ENCODE data around the gene MIB1. TPM values are rescaled to one million over a fixed set of nuclear protein-coding genes. Genes with fewer than 3 reads are reported as not detected.

Gene MIB1
- polyA plus RNA-seq, 1 of the 3 experiments (the other 2 are of a cell fraction), result 5.0 TPM

GRCh38 chr18:21798126-21798525, 57.5 kb downstream of the MIB1 start:
- no peak overlapping the region for H3K27ac ChIP-seq (ENCODE audit: low read depth in 2 of 2, low read length in 1 of 2)
- POLR2A ChIA-PET, result no interaction called here
- CTCF ChIA-PET, result no interaction called here

GRCh38 chr18:21799721-21800120, 59.1 kb downstream of the MIB1 start:
- no peaks in the 10 kb centered on the region for H3K9me2 ChIP-seq
- no peak overlapping the region for H2AFZ ChIP-seq (ENCODE audit: low read depth)
- peaks cover 5% of the 10 kb centered on the region; the same call in 1 of the 2 replicates for H3K79me2 ChIP-seq (ENCODE audit: insufficient read depth)
- H3K9me3 ChIP-seq, result no peaks in the 10 kb centered on the region
- no peaks in the 10 kb centered on the region for H4K20me1 ChIP-seq (ENCODE audit: insufficient read depth)
- no peak overlapping the region for H3K9ac ChIP-seq
- no peak overlapping the region for H3K27ac ChIP-seq (ENCODE audit: low read depth in 2 of 2, low read length in 1 of 2)
- no peak overlapping the region for H3K4me3 ChIP-seq (ENCODE audit: low read depth in 2 of 2, low read length in 1 of 2)
- POLR2A ChIA-PET, result no interaction called here
- peaks cover 39 to 53% of the 10 kb centered on the region in 2 experiments for H3K36me3 ChIP-seq (replicated peaks in 1 of 2; ENCODE audit: control insufficient read depth in 1 of 2, insufficient read depth in 2 of 2, low read length in 1 of 2)
- no peak for DNase-seq
- H3K27me3 ChIP-seq (ENCODE audit: insufficient read depth), result no peaks in the 10 kb centered on the region
- no peak for TF ChIP-seq GATA2 (CRISPR knock-in tag; IDR thresholded peaks at IDR 0.05)
- peaks cover 18% of the 10 kb centered on the region for H3F3A ChIP-seq (replicated peaks; ENCODE audit: insufficient read depth)
- CTCF ChIA-PET, result interaction anchor here (1.2 kb wide), 1 partner anchor 21 kb away, joined by 4 read pairs; no protein-coding TSS in a partner anchor
- H3K4me2 ChIP-seq, result no peak overlapping the region
- no peaks in the 10 kb centered on the region; a peak in 2 of 4 replicates for H3K4me1 ChIP-seq (ENCODE audit: control insufficient read depth in 1 of 2, insufficient read depth in 2 of 2, low read depth in 1 of 2, low read length in 1 of 2)

More at GRCh38 chr18:21798126-21798525, 57.5 kb downstream of the MIB1 start:
- peaks cover 5% of the 10 kb centered on the region; the same call in 1 of the 2 replicates for H3K79me2 ChIP-seq (ENCODE audit: insufficient read depth)
- no peak overlapping the region for H3K4me3 ChIP-seq (ENCODE audit: low read depth in 2 of 2, low read length in 1 of 2)
- H3K9ac ChIP-seq, result no peak overlapping the region
- H4K20me1 ChIP-seq (ENCODE audit: insufficient read depth), result no peaks in the 10 kb centered on the region
- no peak for DNase-seq
- H3K9me3 ChIP-seq, result no peaks in the 10 kb centered on the region
- H3K4me2 ChIP-seq, result no peak overlapping the region
- no peaks in the 10 kb centered on the region for H3K9me2 ChIP-seq
- no peak overlapping the region for H2AFZ ChIP-seq (ENCODE audit: low read depth)
- no peaks in the 10 kb centered on the region; a peak in 2 of 4 replicates for H3K4me1 ChIP-seq (ENCODE audit: control insufficient read depth in 1 of 2, insufficient read depth in 2 of 2, low read depth in 1 of 2, low read length in 1 of 2)
- TF ChIP-seq PBX3 (IDR thresholded peaks at IDR 0.05), result no peak
- TF ChIP-seq ZBTB33 (IDR thresholded peaks at IDR 0.05; ENCODE audit: borderline replicate concordance, low read depth), result no peak
- no peak for TF ChIP-seq RXRA (IDR thresholded peaks at IDR 0.05; ENCODE audit: borderline replicate concordance, low read depth)
- no peak for TF ChIP-seq FOXJ3 (CRISPR knock-in tag; IDR thresholded peaks at IDR 0.05)
- no peaks in the 10 kb centered on the region for H3K27me3 ChIP-seq (ENCODE audit: insufficient read depth)
- peaks cover 19% of the 10 kb centered on the region for H3F3A ChIP-seq (replicated peaks; ENCODE audit: insufficient read depth)
- H3K36me3 ChIP-seq (replicated peaks in 1 of 2; ENCODE audit: control insufficient read depth in 1 of 2, insufficient read depth in 2 of 2, low read length in 1 of 2), result peaks cover 23 to 38% of the 10 kb centered on the region in 2 experiments

GRCh38 chr18:21803495-21803894, 62.9 kb downstream of the MIB1 start:
- no peak overlapping the region for H2AFZ ChIP-seq (ENCODE audit: low read depth)
- peaks cover 5% of the 10 kb centered on the region; the same call in 1 of the 2 replicates for H3K79me2 ChIP-seq (ENCODE audit: insufficient read depth)
- no peak overlapping the region for H3K4me3 ChIP-seq (ENCODE audit: low read depth in 2 of 2, low read length in 1 of 2)
- no peaks in the 10 kb centered on the region for H4K20me1 ChIP-seq (ENCODE audit: insufficient read depth)
- no peak for TF ChIP-seq FOXM1 (IDR thresholded peaks at IDR 0.05; ENCODE audit: low read depth)
- TF ChIP-seq ELF1 (IDR thresholded peaks at IDR 0.05), result no peak
- TF ChIP-seq RCOR1 (IDR thresholded peaks at IDR 0.05; ENCODE audit: low read length), result no peak
- TF ChIP-seq RXRA (IDR thresholded peaks at IDR 0.05; ENCODE audit: borderline replicate concordance, low read depth), result no peak
- no peak for TF ChIP-seq MXI1 (IDR thresholded peaks at IDR 0.05; ENCODE audit: low read depth, low read length)
- no peak for TF ChIP-seq JUND (IDR thresholded peaks at IDR 0.05)
- TF ChIP-seq YY1 (IDR thresholded peaks at IDR 0.05; ENCODE audit: low read depth), result no peak
- TF ChIP-seq TAF1 (IDR thresholded peaks at IDR 0.05; ENCODE audit: borderline replicate concordance, low read depth, low read length), result no peak
- TF ChIP-seq SMC3 (IDR thresholded peaks at IDR 0.05; ENCODE audit: low read depth, low read length), result no peak
- no peak for TF ChIP-seq NRF1 (IDR thresholded peaks at IDR 0.05; ENCODE audit: low read depth, low read length)
- no peak for TF ChIP-seq ZBTB33 (IDR thresholded peaks at IDR 0.05; ENCODE audit: borderline replicate concordance, low read depth)
- TF ChIP-seq EZH2phosphoT487 (IDR thresholded peaks at IDR 0.05; ENCODE audit: borderline replicate concordance, low read depth), result no peak
- no peak for TF ChIP-seq CHD2 (IDR thresholded peaks at IDR 0.05; ENCODE audit: low read length, partially characterized antibody)
- no peak for TF ChIP-seq RFX5 (IDR thresholded peaks at IDR 0.05; ENCODE audit: low read length)
- TF ChIP-seq TEAD4 (IDR thresholded peaks at IDR 0.05; ENCODE audit: borderline replicate concordance, insufficient read depth), result no peak
- no peaks in the 10 kb centered on the region for H3K27me3 ChIP-seq (ENCODE audit: insufficient read depth)
- H3K36me3 ChIP-seq (replicated peaks in 1 of 2; ENCODE audit: control insufficient read depth in 1 of 2, insufficient read depth in 2 of 2, low read length in 1 of 2), result peaks cover 58 to 63% of the 10 kb centered on the region in 2 experiments
- no peaks in the 10 kb centered on the region for H3K9me3 ChIP-seq
- no peaks in the 10 kb centered on the region; a peak in 1 of 4 replicates for H3K4me1 ChIP-seq (ENCODE audit: control insufficient read depth in 1 of 2, insufficient read depth in 2 of 2, low read depth in 1 of 2, low read length in 1 of 2)
- ChIA-PET POLR2A (no interaction called here), CTCF (interaction anchor here (0.9 to 3.2 kb wide), 2 partner anchors 10 to 17 kb away, joined by 4 to 15 read pairs; no protein-coding TSS in a partner anchor)
- H3F3A ChIP-seq (replicated peaks; ENCODE audit: insufficient read depth), result peaks cover 4% of the 10 kb centered on the region
- H3K9me2 ChIP-seq, result no peaks in the 10 kb centered on the region
- H3K9ac ChIP-seq, result no peak overlapping the region
- no peak overlapping the region for H3K4me2 ChIP-seq
- H3K27ac ChIP-seq (ENCODE audit: low read depth in 2 of 2, low read length in 1 of 2), result no peak overlapping the region
- WGBS (ENCODE audit: low lambda C conversion rate), result 94% methylated on average over 3 of the region's 3 CpGs
- DNase-seq, result no peak
